ENCODE measurements around the gene PLB1.

The PLB1 gene

GRCh38 chr2:28635191-28635611 is 139.3 kb downstream of the PLB1 start:
- no peak for DNase-seq (ENCODE audit: low read depth)
- H3K4me3 ChIP-seq (ENCODE audit: low read depth, low read length) = no peak overlapping the region
- TF ChIP-seq CTCF (IDR thresholded peaks at IDR 0.05; ENCODE audit: low read depth, low read length, missing control alignments) = no peak

- DNase-seq (ENCODE audit: low read depth) = no peak
- H3K4me3 ChIP-seq (ENCODE audit: low read depth, low read length) = no peak overlapping the region
- no peak for TF ChIP-seq CTCF (IDR thresholded peaks at IDR 0.05; ENCODE audit: low read depth, low read length, missing control alignments)
These were observed 140.6 kb downstream of the PLB1 start for GRCh38 chr2:28636491-28636890.

- TF ChIP-seq CTCF (IDR thresholded peaks at IDR 0.05; ENCODE audit: low read depth, low read length, missing control alignments) = no peak
- H3K4me3 ChIP-seq (ENCODE audit: low read depth, low read length) = no peak overlapping the region
- no peak for DNase-seq (ENCODE audit: low read depth)
These were observed 141.5 kb downstream of the PLB1 start for GRCh38 chr2:28637066-28638047.

GRCh38 chr2:28638102-28638501 is 142.2 kb downstream of the PLB1 start:
- H3K4me3 ChIP-seq (ENCODE audit: low read depth, low read length) = no peak overlapping the region
- no peak for DNase-seq (ENCODE audit: low read depth)
- no peak for TF ChIP-seq CTCF (IDR thresholded peaks at IDR 0.05; ENCODE audit: low read depth, low read length, missing control alignments)

GRCh38 chr2:28639092-28639691 is 143.3 kb downstream of the PLB1 start:
- DNase-seq (ENCODE audit: low read depth) = no peak
- H3K4me3 ChIP-seq (ENCODE audit: low read depth, low read length) = no peak overlapping the region
- no peak for TF ChIP-seq CTCF (IDR thresholded peaks at IDR 0.05; ENCODE audit: low read depth, low read length, missing control alignments)

GRCh38 chr2:28639836-28640235 is 144.0 kb downstream of the PLB1 start:
- no peak overlapping the region for H3K4me3 ChIP-seq (ENCODE audit: low read depth, low read length)
- DNase-seq (ENCODE audit: low read depth) = no peak
- no peak for TF ChIP-seq CTCF (IDR thresholded peaks at IDR 0.05; ENCODE audit: low read depth, low read length, missing control alignments)
